Adipocyte (in vitro differentiated cells): ENCODE results near the gene SLC7A5.
A peak's percentile ranks its signal among the peaks of the same experiment; 100 is the strongest.

Source experiments
- DNase-seq: peaks from one replicate; pipeline ENCODE4 v3.0.0-alpha.2; 2015; ENCODE audit warnings: low read depth
- H3K27me3 ChIP-seq: replicated peaks from 2 replicates; pipeline ENCODE4 v1.7.0; 2013; ENCODE audit warnings: mild to moderate bottlenecking, low read length, moderate library complexity; ENCODE audit not compliant: control insufficient read depth, insufficient read depth
- H3K36me3 ChIP-seq: 2 replicates; pipeline ENCODE4 v1.7.0; 2013; ENCODE audit warnings: low read length, mild to moderate bottlenecking, moderate library complexity; ENCODE audit not compliant: control insufficient read depth, insufficient read depth, severe bottlenecking
- H3K4me1 ChIP-seq: 2 replicates; pipeline ENCODE4 v1.7.0; 2013; ENCODE audit warnings: mild to moderate bottlenecking, low read length, moderate library complexity; ENCODE audit not compliant: control insufficient read depth, insufficient read depth
- H3K4me3 ChIP-seq: 2 replicates; pipeline ENCODE4 v1.7.0; 2013; ENCODE audit warnings: mild to moderate bottlenecking, low read length, moderate library complexity
- H3K9ac ChIP-seq: 2 replicates; pipeline ENCODE4 v1.7.0; 2013; ENCODE audit warnings: mild to moderate bottlenecking, low read length, moderate library complexity
- H3K9me3 ChIP-seq: 2 replicates; pipeline ENCODE4 v1.7.0; 2013; ENCODE audit warnings: mild to moderate bottlenecking, low read length, moderate library complexity; ENCODE audit not compliant: control insufficient read depth

SLC7A5 gene

DNA sequence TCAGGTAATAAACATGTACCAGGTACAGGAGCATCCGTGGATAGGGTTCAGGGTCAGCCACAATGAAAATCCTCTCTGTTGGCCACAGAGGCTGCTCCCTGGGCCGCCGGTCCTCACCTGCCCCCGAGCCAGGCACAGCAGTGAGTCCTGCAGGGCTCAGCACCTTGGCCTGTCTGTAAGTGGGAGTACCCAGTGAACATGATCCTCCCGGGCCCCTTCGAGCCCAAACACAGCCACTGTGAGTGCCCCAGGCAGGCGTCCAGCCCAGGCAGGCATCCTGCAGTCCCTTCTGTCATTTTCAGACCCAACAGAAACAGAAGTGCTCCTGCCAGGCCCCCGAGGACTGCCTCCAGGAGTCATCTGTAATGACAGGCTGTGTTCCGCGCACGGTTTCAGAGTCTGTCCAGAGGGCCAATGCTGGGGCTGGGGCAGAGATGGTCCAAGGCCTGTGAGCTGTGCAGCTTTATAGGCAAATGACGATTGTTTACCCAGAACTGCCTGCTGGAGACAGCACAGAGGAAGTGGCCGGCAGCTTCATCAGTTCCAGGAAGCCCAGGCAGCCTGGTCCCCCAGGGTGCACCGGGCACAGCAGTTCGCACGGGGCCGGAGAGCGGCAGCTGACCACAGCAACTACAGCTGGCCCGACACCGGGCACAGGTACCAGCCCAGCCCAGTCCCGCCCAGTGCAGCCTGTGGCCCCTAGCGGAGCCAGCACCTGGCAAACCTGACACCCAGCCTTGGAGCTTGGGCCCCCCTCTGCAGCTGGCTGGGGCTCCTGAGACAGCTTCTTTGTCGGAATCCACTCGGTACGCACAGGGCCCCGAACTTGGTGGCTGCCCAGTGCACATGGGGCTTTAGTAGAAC is 13.2 kb downstream of the SLC7A5 start:
- no peaks in the 10 kb centered on the region for H3K36me3 ChIP-seq
- H3K9ac ChIP-seq = no peak overlapping the region
- no peaks in the 10 kb centered on the region for H3K9me3 ChIP-seq
- DNase-seq = no peak
- no peaks in the 10 kb centered on the region for H3K27me3 ChIP-seq
- H3K4me3 ChIP-seq = no peak overlapping the region
- peaks cover 20% of the 10 kb centered on the region for H3K4me1 ChIP-seq

DNA sequence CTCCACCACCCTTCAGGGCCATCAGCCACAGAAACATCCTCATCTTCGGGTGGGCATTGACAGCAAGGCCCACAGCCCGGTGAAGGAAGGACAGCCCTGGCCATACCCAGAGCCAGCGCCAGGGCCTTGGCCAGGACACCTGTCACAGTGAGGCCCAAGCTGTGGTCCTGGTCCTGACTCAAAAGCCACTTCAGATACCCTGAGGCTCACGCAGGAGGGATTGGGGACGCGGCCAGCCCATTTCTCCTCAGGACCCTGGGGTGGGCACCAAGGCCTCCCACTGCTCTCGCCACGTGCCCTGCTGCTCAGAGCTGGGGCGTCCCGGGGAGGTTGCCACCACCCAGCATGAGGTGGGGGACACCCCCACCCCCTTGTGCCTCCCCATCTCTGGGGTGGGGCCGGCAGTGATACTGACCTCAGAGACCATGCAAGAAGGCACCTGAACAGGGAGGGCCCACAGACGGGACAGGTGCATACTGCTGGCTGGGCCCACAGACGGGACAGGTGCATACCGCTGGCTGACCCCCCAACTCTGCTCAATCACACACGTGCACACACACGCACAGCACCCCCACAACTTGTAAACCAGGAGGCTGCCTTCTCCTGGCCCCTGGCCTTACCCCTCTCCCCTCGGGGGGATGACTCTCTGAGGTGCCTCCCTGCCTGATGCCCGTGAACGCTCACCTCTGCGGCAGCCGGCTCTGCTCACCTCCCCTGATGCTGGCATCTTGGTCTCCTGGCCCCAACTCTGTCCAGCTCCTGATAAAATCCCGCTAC is 14.2 kb downstream of the SLC7A5 start:
- Histone ChIP-seq H3K4me1 (peaks cover 20% of the 10 kb centered on the region), H3K36me3 (peaks cover 8% of the 10 kb centered on the region), H3K4me3 (no peak overlapping the region), H3K9ac (no peak overlapping the region), H3K27me3 (no peaks in the 10 kb centered on the region), H3K9me3 (no peaks in the 10 kb centered on the region)
- no peak for DNase-seq

DNA sequence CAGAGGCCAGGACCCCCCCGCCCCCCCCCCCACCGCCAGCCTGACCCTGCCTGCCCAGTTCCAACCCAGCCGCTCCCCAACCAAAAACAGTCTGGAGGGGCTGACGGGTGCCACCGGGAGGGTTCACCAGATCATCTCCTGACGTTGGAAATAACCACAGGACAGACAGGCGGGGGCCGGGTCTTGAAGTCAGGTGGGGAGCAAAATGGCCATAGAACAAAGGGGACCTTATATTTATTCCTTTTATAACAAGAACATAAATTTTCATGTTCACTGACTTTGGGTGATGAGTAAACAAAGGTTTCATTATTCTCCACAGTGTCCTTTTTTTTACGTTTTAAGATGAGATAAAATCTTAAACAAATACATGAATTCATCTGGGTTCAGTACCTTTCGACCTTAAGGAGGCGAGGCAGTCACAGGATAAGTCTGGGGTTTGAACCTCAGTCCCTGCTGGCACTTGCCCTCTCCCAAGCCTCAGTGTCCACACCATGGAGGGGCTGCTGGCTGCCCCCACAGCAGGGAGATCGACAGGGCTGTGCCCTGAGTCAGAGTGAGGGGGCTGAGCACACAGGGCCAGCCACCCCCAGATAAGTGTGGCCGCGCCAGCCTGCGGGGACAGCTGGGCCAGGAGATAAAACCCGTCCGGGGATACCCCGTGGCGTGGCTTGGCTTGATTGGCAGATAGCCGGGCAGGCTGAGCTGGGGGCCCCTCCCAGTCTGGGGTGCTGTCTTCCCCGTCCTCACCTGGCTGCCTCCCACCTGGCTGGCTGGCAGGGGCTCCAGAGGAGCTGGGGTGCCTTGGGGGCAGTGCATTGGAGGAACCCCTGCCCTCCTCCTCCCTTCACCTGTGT is 15.0 kb downstream of the SLC7A5 start:
- Histone ChIP-seq H3K27me3 (no peaks in the 10 kb centered on the region), H3K4me3 (no peak overlapping the region), H3K36me3 (peaks cover 8% of the 10 kb centered on the region), H3K4me1 (peaks cover 21% of the 10 kb centered on the region), H3K9me3 (no peaks in the 10 kb centered on the region), H3K9ac (no peak overlapping the region)
- no peak for DNase-seq

DNA sequence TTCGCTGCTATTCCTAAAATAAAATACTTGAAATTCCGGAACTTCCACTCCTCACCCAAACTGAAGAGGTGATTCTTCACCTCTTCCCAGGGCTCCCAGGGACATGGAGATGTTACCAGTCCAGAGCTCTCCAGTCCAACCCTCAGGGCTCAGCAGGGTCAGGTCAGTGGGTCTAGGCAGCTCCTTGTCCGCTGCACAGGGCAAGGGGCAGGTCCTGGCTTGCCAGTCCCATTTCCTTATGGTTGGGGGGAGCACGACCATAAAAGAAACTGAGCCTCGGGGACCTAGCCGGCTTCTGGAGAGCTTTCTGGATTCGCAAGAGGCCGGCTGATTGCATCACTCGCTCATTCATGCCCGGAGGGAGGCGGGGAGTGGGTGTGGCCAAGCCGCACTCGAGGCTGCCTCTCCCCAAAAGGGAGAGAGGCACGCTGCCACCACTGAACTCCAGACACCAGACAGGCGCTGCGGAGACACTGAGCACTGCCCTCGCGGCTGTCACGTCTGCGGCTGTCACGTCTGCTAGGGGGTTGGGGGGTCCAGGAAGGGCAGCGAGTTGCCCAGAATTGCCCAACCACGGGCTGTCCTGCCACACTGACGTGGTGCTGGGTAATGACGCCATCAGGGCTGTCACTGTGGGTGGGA is 15.8 kb downstream of the SLC7A5 start:
- H3K9me3 ChIP-seq = no peaks in the 10 kb centered on the region
- no peaks in the 10 kb centered on the region for H3K27me3 ChIP-seq
- peak; percentile 98 for DNase-seq
- peak overlapping the region; percentile 72 for H3K4me3 ChIP-seq
- H3K36me3 ChIP-seq = peaks cover 8% of the 10 kb centered on the region
- peaks cover 22% of the 10 kb centered on the region for H3K4me1 ChIP-seq
- H3K9ac ChIP-seq = peak overlapping the region; percentile 82

DNA sequence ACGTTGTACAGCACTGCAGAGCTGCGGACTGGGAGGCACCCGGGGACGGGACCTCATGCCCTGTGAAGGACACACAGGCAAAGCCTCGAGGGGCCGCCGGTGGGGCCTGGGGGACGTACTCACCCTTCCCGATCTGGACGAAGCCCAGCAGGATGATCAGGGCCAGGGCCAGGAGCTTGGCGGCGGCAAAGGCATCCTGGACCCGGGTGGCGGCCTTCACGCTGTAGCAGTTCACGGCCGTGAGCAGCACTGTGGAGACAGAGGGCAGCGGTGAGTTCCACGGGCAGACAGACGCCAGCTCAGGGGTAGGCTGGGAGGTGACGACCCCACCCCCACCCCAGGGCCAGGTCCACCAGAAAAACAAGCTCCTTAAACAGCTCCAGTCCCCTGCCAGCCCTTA is 17.7 kb downstream of the SLC7A5 start:
- peaks cover 32% of the 10 kb centered on the region for H3K4me1 ChIP-seq
- H3K4me3 ChIP-seq = no peak overlapping the region
- no peaks in the 10 kb centered on the region for H3K27me3 ChIP-seq
- H3K9ac ChIP-seq = no peak overlapping the region
- H3K36me3 ChIP-seq = peaks cover 8% of the 10 kb centered on the region
- no peak for DNase-seq
- H3K9me3 ChIP-seq = no peaks in the 10 kb centered on the region

DNA sequence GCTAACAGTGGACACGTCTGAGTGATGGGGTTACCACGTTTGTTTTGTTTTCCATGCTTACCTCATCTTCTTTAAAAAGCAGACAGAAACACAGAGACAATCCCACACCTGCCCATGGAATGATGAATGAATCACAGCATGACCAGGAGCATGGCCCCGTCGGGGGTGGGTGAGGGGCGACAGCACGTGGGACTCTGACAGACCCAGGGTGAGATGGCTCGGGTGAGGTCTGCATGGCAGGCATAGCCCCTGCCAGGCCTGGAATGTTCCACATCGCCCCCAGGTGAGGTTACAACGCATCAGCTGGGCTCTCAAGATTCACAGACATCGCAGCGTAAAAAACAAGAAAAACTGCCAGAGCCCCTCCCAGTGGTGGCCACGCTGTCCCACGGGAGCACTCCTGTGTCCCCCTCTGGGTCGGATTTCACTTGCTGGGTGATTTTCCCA is 18.1 kb downstream of the SLC7A5 start:
- no peak overlapping the region for H3K9ac ChIP-seq
- peaks cover 32% of the 10 kb centered on the region for H3K4me1 ChIP-seq
- no peaks in the 10 kb centered on the region for H3K27me3 ChIP-seq
- peaks cover 8% of the 10 kb centered on the region for H3K36me3 ChIP-seq
- DNase-seq = no peak
- no peak overlapping the region for H3K4me3 ChIP-seq
- H3K9me3 ChIP-seq = no peaks in the 10 kb centered on the region

DNA sequence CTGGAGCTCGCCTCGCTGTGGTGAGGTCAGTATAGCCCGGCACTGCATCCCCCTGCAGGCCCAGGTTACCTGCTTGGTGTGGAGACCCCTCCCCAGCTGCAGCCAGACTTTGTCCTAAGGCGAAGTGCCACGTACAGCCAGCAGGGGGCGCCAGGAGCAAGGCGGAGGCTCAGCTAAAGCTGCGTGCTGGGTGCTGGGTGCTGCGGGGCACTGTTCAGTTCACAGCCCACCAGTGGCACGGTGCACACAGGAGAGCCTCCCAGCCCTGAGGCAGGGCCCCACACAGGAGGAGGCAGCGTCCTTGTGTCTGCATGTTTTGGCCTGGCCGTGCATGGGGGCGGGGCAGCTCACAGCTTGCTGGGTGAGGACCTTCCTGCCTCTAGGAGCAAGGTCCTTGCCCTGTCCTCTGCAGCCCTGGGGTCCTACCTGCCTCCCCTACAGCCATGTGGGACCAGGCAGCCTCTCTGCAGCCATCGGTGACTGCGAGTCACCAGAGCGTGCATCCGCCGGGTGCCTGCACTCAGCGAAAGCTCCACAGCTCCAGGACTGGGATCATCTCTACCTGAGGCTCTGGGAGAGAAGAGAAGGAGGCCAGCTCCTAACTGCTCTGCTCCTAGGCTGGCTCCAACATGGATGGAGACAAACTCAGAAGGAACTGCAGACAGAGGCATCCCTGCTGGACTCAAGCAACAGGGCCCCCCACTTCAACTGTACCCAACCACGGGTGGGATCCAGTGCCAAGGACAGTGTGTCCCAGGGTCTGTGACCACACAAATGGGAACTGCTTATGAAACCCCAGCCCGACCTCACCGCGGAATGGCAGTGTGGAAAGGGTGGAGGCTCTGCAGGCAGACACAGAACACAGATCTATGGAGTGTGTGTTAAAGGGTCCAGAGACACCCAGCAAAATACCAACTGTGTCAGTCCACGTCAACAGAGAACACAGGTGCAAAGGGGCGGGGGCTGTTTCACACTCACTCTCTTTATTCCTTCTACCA is 19.0 kb downstream of the SLC7A5 start:
- H3K9ac ChIP-seq = no peak overlapping the region
- no peaks in the 10 kb centered on the region for H3K27me3 ChIP-seq
- DNase-seq = peak; percentile 71
- no peaks in the 10 kb centered on the region for H3K9me3 ChIP-seq
- peaks cover 32% of the 10 kb centered on the region for H3K4me1 ChIP-seq
- H3K36me3 ChIP-seq = peaks cover 8% of the 10 kb centered on the region
- H3K4me3 ChIP-seq = no peak overlapping the region

DNA sequence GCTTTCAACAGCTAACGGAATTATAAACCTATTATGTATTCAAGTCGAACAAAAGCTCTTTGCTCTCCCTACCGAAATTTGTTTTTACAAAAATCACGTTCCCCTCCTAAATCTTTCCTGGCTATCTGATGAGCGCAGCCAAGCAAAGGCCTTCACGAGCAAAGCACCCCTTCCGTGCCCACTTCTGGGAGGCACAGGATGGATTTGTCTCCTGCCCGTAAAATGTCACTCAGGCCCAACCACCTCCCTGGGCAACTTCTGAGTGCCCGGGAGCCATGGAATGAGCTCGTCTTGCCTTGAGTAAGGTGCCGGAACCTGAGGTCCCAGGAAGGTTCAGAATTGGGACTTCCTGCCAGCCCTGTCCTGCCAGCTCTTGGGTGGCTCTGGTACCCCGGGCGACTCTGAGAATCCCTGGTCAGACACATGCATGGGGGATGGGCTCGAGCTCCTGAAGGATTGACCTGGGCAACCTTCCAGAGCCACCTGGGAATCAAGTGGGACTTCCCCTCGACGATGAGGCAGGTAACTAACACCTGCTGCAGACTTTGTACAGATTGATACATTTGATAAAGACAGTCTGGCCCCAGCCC is 19.8 kb downstream of the SLC7A5 start:
- Histone ChIP-seq H3K27me3 (no peaks in the 10 kb centered on the region), H3K4me1 (peaks cover 32% of the 10 kb centered on the region), H3K9me3 (no peaks in the 10 kb centered on the region), H3K36me3 (peaks cover 8% of the 10 kb centered on the region), H3K9ac (no peak overlapping the region), H3K4me3 (no peak overlapping the region)
- DNase-seq = no peak

DNA sequence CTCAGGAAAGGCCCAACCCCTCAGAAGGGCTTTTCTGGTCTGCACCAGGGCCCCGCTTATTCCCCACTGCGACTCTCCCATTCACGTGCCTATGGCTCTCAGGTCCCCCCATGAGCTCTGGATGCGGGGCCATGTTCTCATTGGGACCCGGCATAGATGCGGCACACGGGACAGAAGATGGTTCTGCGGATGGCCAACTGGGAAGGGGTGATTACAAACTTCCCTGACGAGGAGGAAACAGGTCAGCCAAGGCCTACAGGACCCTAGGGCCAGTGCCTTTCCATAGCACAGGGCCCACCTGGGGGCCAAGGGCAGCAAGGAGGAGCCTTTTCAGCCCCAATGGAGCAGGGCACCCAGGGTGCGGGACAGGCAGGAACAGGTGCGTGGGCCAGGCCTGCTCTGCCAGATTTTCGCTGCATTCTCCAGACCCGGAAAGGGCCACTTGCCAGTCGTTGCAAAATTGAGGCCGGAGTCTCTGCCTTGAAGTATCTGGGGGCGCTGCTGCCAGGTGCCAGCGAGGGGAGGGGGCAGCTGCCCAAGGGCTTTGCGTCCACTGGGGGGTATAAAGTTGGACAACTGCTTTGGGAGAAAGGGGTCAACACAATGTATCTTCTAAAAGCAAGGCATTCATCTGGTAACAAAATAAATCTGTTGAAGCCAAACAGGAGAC is 20.5 kb downstream of the SLC7A5 start:
- Histone ChIP-seq H3K36me3 (peaks cover 8% of the 10 kb centered on the region), H3K4me3 (no peak overlapping the region), H3K4me1 (peaks cover 32% of the 10 kb centered on the region), H3K9ac (no peak overlapping the region), H3K27me3 (no peaks in the 10 kb centered on the region), H3K9me3 (no peaks in the 10 kb centered on the region)
- DNase-seq = no peak
